PC-9 (cell line): ENCODE results near the gene CDHR4. TPM values are rescaled to one million over a fixed set of nuclear protein-coding genes. Genes with fewer than 3 reads are reported as not detected.

Experiments used
- BruUV-seq: library from RNA; stranded (reverse); fragments of 400-500 nt; replicated peaks from 2 replicates; lab custom pipeline; 2021; lab: Mats Ljungman, UMichigan
- CTCF ChIA-PET: fragments of 300-600 bp; sonication (Branson Sonifier 250); formaldehyde crosslinking; loops from one replicate; lab custom pipeline; 2022; ENCODE audit warnings: antibody characterized with exemption; lab: Charles Lee
- POLR2A ChIA-PET: fragments of 300-600 bp; sonication (Branson Sonifier 250); formaldehyde crosslinking; loops from one replicate; lab custom pipeline; 2022; ENCODE audit warnings: antibody characterized with exemption; ENCODE audit not compliant: unreplicated experiment; lab: Charles Lee
- DNase-seq, 2 experiments: peaks; one replicate each; pipeline versions ENCODE4 v3.0.0 to v3.0.0-alpha.2; 2015 to 2022; ENCODE audit warnings: mixed read lengths in 1 of 2
- H2AFZ ChIP-seq: fragments of 200-600 bp; sonication (generic); 2 replicates; pipeline ENCODE4 v1.8.1; 2017; ENCODE audit warnings: antibody characterized with exemption
- H3F3A ChIP-seq: fragments of 200-600 bp; sonication (generic); 2 replicates; pipeline ENCODE4 v1.8.1; 2017; ENCODE audit warnings: antibody characterized with exemption, mild to moderate bottlenecking, low read depth; ENCODE audit not compliant: insufficient read depth
- H3K27ac ChIP-seq: fragments of 200-600 bp; sonication (generic); 2 replicates; pipeline ENCODE4 v1.6.1; 2016; ENCODE audit warnings: mixed run types
- H3K27me3 ChIP-seq: fragments of 200-600 bp; sonication (generic); 2 replicates; pipeline ENCODE4 v1.6.1; 2016; ENCODE audit warnings: low read depth, mixed run types; ENCODE audit not compliant: insufficient read depth
- H3K36me3 ChIP-seq: fragments of 200-600 bp; sonication (generic); 2 replicates; pipeline ENCODE4 v1.6.1; 2016; ENCODE audit warnings: low read depth, mixed run types
- H3K4me1 ChIP-seq: fragments of 200-600 bp; sonication (generic); replicated peaks from 2 replicates; pipeline ENCODE4 v1.6.1; 2016; ENCODE audit warnings: mixed run types; ENCODE audit not compliant: insufficient read depth
- H3K4me2 ChIP-seq: fragments of 200-600 bp; sonication (generic); 2 replicates; pipeline ENCODE4 v1.6.1; 2017; ENCODE audit warnings: mixed run types
- H3K4me3 ChIP-seq: fragments of 200-600 bp; sonication (generic); 2 replicates; pipeline ENCODE4 v1.6.1; 2016; ENCODE audit warnings: mixed run types
- H3K79me2 ChIP-seq: fragments of 200-600 bp; sonication (generic); 2 replicates; pipeline ENCODE4 v1.6.1; 2017; ENCODE audit warnings: low read depth, mixed run types
- H3K9me2 ChIP-seq: fragments of 200-600 bp; sonication (generic); 2 replicates; pipeline ENCODE4 v1.8.1; 2017; ENCODE audit warnings: mild to moderate bottlenecking; ENCODE audit not compliant: insufficient read depth
- H3K9me3 ChIP-seq: fragments of 200-600 bp; sonication (generic); 2 replicates; pipeline ENCODE4 v1.8.1; 2016; ENCODE audit warnings: low read depth; ENCODE audit not compliant: insufficient read depth
- H4K20me1 ChIP-seq: fragments of 200-600 bp; sonication (generic); 2 replicates; pipeline ENCODE4 v1.8.1; 2017; ENCODE audit not compliant: insufficient read depth
- CTCF ChIP-seq: fragments of 200-600 bp; sonication (generic); conservative IDR thresholded peaks from 2 replicates; pipeline ENCODE4 v1.6.1; 2017; ENCODE audit warnings: mixed run types, antibody characterized with exemption, mild to moderate bottlenecking, moderate library complexity
- EZH2 ChIP-seq: fragments of 200-600 bp; sonication (generic); IDR thresholded peaks from 2 replicates; pipeline ENCODE4 v1.8.0; 2017; ENCODE audit warnings: antibody characterized with exemption, low read depth
- intact Hi-C: fragments of 100-400 bp; cut with micrococcal nuclease; formaldehyde crosslinking; loops from one replicate; pipeline ENCODE4 v1.10.0; 2022; ENCODE audit not compliant: unreplicated experiment
- total RNA-seq: library from RNA; stranded (reverse); gene quantifications from 2 replicates; pipeline ENCODE4 v1.2.3, GENCODE V29; 2021

CDHR4 gene
- total RNA-seq, 1 experiment from 2014 or later: 3.5 TPM

- Histone ChIP-seq H4K20me1 (no peaks in the 10 kb centered on the region), H3K4me2 (no peak overlapping the region), H3K4me1 (no peaks in the 10 kb centered on the region), H2AFZ (no peak overlapping the region), H3K9me3 (no peaks in the 10 kb centered on the region), H3K36me3 (0 out of 2 replicates have a peak, but pooled peaks cover 3% of the 10 kb centered on the region), H3K27me3 (no peaks in the 10 kb centered on the region), H3K79me2 (no peaks in the 10 kb centered on the region), H3K9me2 (no peaks in the 10 kb centered on the region), H3K4me3 (no peak overlapping the region), H3F3A (no peaks in the 10 kb centered on the region), H3K27ac (no peak overlapping the region)
- TF ChIP-seq EZH2 (no peak), CTCF (no peak)
- no peak for DNase-seq
- intact Hi-C loops: no loop called here
- CTCF ChIA-PET: interaction anchor here (1.0 kb wide), 1 partner anchor 37 kb away, joined by 3 read pairs; no protein-coding TSS in a partner anchor
- no TSS peak for BruUV-seq
- POLR2A ChIA-PET: no interaction called here
Observed at GRCh38 chr3:49840388-49840787, 40.7 kb upstream of the CDHR4 start.

GRCh38 chr3:49839193-49839809, 39.6 kb upstream of the CDHR4 start:
- H3F3A ChIP-seq: no peaks in the 10 kb centered on the region
- 0 out of 2 replicates have a peak, but pooled peaks cover 3% of the 10 kb centered on the region for H3K36me3 ChIP-seq
- no peak overlapping the region for H2AFZ ChIP-seq
- H3K27ac ChIP-seq: no peak overlapping the region
- BruUV-seq: no TSS peak
- no peaks in the 10 kb centered on the region for H3K27me3 ChIP-seq
- no peak overlapping the region for H3K4me2 ChIP-seq
- H3K79me2 ChIP-seq: no peaks in the 10 kb centered on the region
- ChIA-PET CTCF (interaction anchor here (0.6 to 1.8 kb wide), 6 partner anchors 34 to 387 kb away, joined by 3 to 10 read pairs (median 5); partner anchors contain the start of gene INKA1), POLR2A (no interaction called here)
- TF ChIP-seq CTCF: peak; percentile 80
- TF ChIP-seq EZH2: no peak
- intact Hi-C loops: loop anchor here (1.0 kb wide), 5 partner anchors 37 to 385 kb away; no protein-coding TSS in a partner anchor
- no peaks in the 10 kb centered on the region for H3K9me3 ChIP-seq
- no peaks in the 10 kb centered on the region for H4K20me1 ChIP-seq
- no peak overlapping the region for H3K4me3 ChIP-seq
- peak in 1 of 2 experiments; percentile 59 for DNase-seq
- no peaks in the 10 kb centered on the region for H3K4me1 ChIP-seq
- no peaks in the 10 kb centered on the region for H3K9me2 ChIP-seq

GRCh38 chr3:49831341-49831740, 31.7 kb upstream of the CDHR4 start:
- no peaks in the 10 kb centered on the region for H3K9me3 ChIP-seq
- H3K4me3 ChIP-seq: no peak overlapping the region
- H3K4me1 ChIP-seq: no peaks in the 10 kb centered on the region
- no peak overlapping the region for H3K27ac ChIP-seq
- H2AFZ ChIP-seq: no peak overlapping the region
- intact Hi-C loops: no loop called here
- DNase-seq: no peak
- BruUV-seq: no TSS peak
- H4K20me1 ChIP-seq: no peaks in the 10 kb centered on the region
- no peaks in the 10 kb centered on the region for H3K9me2 ChIP-seq
- H3K36me3 ChIP-seq: no peaks in the 10 kb centered on the region
- H3F3A ChIP-seq: no peaks in the 10 kb centered on the region
- ChIA-PET CTCF (no interaction called here), POLR2A (no interaction called here)
- TF ChIP-seq EZH2 (no peak), CTCF (no peak)
- H3K27me3 ChIP-seq: no peaks in the 10 kb centered on the region
- no peak overlapping the region for H3K4me2 ChIP-seq
- H3K79me2 ChIP-seq: no peaks in the 10 kb centered on the region
